NB4 (cell line): ENCODE data around the gene GNA14.

Experiments
- DNase-seq: peaks from one replicate; pipeline ENCODE4 v3.0.0; 2010; ENCODE audit warnings: low read depth
- H3K4me3 ChIP-seq: one replicate; pipeline ENCODE4 v1.5.1; 2011; ENCODE audit warnings: mild to moderate bottlenecking, low read depth, low read length, moderate library complexity
- CTCF ChIP-seq: IDR thresholded peaks from one replicate; pipeline ENCODE4 v1.5.1; 2012; ENCODE audit warnings: low read depth, low read length
- MAX ChIP-seq: IDR thresholded peaks from 2 replicates; pipeline ENCODE4 v1.6.1; 2011; ENCODE audit warnings: low read depth, low read length
- MYC ChIP-seq: IDR thresholded peaks from 2 replicates; pipeline ENCODE4 v1.6.1; 2011; ENCODE audit warnings: low read depth, low read length
- POLR2A ChIP-seq: IDR thresholded peaks from 2 replicates; pipeline ENCODE4 v1.6.1; 2011; ENCODE audit warnings: mild to moderate bottlenecking; ENCODE audit not compliant: insufficient read length; ENCODE audit errors: extremely low read depth

Gene GNA14

GRCh38 chr9:77541600-77541999 lies 106.5 kb downstream of the GNA14 start:
- no peak for DNase-seq
- no peak for TF ChIP-seq POLR2A
- TF ChIP-seq MAX, result no peak
- TF ChIP-seq CTCF, result no peak
- no peak for TF ChIP-seq MYC
- no peak overlapping the region for H3K4me3 ChIP-seq

GRCh38 chr9:77541055-77541454 lies 107.1 kb downstream of the GNA14 start:
- H3K4me3 ChIP-seq, result no peak overlapping the region
- TF ChIP-seq POLR2A (no peak), CTCF (no peak), MYC (no peak), MAX (no peak)
- no peak for DNase-seq

GRCh38 chr9:77534376-77535057 lies 113.6 kb downstream of the GNA14 start:
- H3K4me3 ChIP-seq, result no peak overlapping the region
- TF ChIP-seq MAX (no peak), POLR2A (no peak), CTCF (no peak)
- no peak for DNase-seq

GRCh38 chr9:77533671-77534070 lies 114.5 kb downstream of the GNA14 start:
- DNase-seq, result no peak
- TF ChIP-seq CTCF, result no peak
- TF ChIP-seq POLR2A, result no peak
- no peak overlapping the region for H3K4me3 ChIP-seq

- DNase-seq, result no peak
- no peak overlapping the region for H3K4me3 ChIP-seq
- TF ChIP-seq MAX, result no peak
- no peak for TF ChIP-seq CTCF
- no peak for TF ChIP-seq MYC
- no peak for TF ChIP-seq POLR2A
Measured at GRCh38 chr9:77532607-77533006, 115.5 kb downstream of the GNA14 start.

GRCh38 chr9:77531400-77531799 lies 116.7 kb downstream of the GNA14 start:
- DNase-seq, result no peak
- TF ChIP-seq MAX, result no peak
- no peak for TF ChIP-seq CTCF
- TF ChIP-seq POLR2A, result no peak
- no peak for TF ChIP-seq MYC
- H3K4me3 ChIP-seq, result no peak overlapping the region
